Stimulated activated CD4-positive, alpha-beta T cell treated with anti-CD3 and anti-CD28 coated beads, Interleukin-15, amount 100 ng/mL, for 48 hours (primary cell): ENCODE results near the gene ITGB3.
"Not testable (repeated sequence)": the region's sequence is repeated elsewhere in the genome, so short reads cannot be mapped to it uniquely, and the experiment has no call there.

Experiments
- DNase-seq, 2 donors: peaks; one replicate each; pipeline ENCODE4 v3.0.0-alpha.2; 2020; ENCODE audit warnings: low read depth in 2 of 2

ITGB3 gene

GRCh38 chr17:47223007-47223406 is 30.6 kb upstream of the ITGB3 start:
- DNase-seq, result no peak

GRCh38 chr17:47223460-47223859 is 30.2 kb upstream of the ITGB3 start:
- DNase-seq, result no peak

- not testable (repeated sequence) for DNase-seq
Measured at GRCh38 chr17:47224077-47224476, 29.6 kb upstream of the ITGB3 start.

- DNase-seq, result no peak
Measured at GRCh38 chr17:47224966-47225365, 28.7 kb upstream of the ITGB3 start.

- DNase-seq, result no peak
Measured at GRCh38 chr17:47225436-47225858, 28.2 kb upstream of the ITGB3 start.

- DNase-seq, result no peak
Measured at GRCh38 chr17:47225911-47226688, 27.5 kb upstream of the ITGB3 start.

GRCh38 chr17:47227862-47228261 is 25.8 kb upstream of the ITGB3 start:
- no peak for DNase-seq

- peak; percentile 69 to 72 for DNase-seq
Measured at GRCh38 chr17:47229535-47230443, 23.8 kb upstream of the ITGB3 start.

- no peak for DNase-seq
Measured at GRCh38 chr17:47230864-47231263, 22.8 kb upstream of the ITGB3 start.

- DNase-seq, result no peak
Measured at GRCh38 chr17:47231334-47231733, 22.3 kb upstream of the ITGB3 start.

GRCh38 chr17:47231866-47232265 is 21.8 kb upstream of the ITGB3 start:
- no peak for DNase-seq

GRCh38 chr17:47232465-47232864 is 21.2 kb upstream of the ITGB3 start:
- DNase-seq, result no peak

- no peak for DNase-seq
Measured at GRCh38 chr17:47235506-47235905, 18.1 kb upstream of the ITGB3 start.

GRCh38 chr17:47235923-47236322 is 17.7 kb upstream of the ITGB3 start:
- DNase-seq, result no peak

- no peak for DNase-seq
Measured at GRCh38 chr17:47237841-47238240, 15.8 kb upstream of the ITGB3 start.

- DNase-seq, result no peak
Measured at GRCh38 chr17:47238321-47239010, 15.2 kb upstream of the ITGB3 start.

GRCh38 chr17:47239619-47239966 is 14.0 kb upstream of the ITGB3 start:
- DNase-seq, result no peak

GRCh38 chr17:47239967-47240651 is 13.5 kb upstream of the ITGB3 start:
- DNase-seq, result no peak

GRCh38 chr17:47240806-47241205 is 12.8 kb upstream of the ITGB3 start:
- DNase-seq, result no peak

GRCh38 chr17:47242648-47243047 is 11.0 kb upstream of the ITGB3 start:
- no peak for DNase-seq

GRCh38 chr17:47243737-47244598 is 9.7 kb upstream of the ITGB3 start:
- DNase-seq, result no peak
